K562 (cell line): ENCODE measurements around the gene DPP10. TPM values are rescaled to one million over a fixed set of nuclear protein-coding genes. Genes with fewer than 3 reads are reported as not detected.

Experiments
- ATAC-seq: fragments of 200-7000 bp; cut with Tn5 transposase; 3 replicates; pipeline ENCODE4 v1.9.1; 2020; ENCODE audit warnings: moderate library complexity
- BruUV-seq: library from RNA; stranded (reverse); fragments of 400-500 nt; replicated peaks from 2 replicates; lab custom pipeline; 2021; lab: Mats Ljungman, UMichigan
- CTCF ChIA-PET: fragments of 300-600 bp; formaldehyde crosslinking; extraction: SDS; loops from one replicate; lab custom pipeline; 2021; ENCODE audit warnings: low intra/inter-chr PET ratio; lab: Yijun Ruan, JAX
- POLR2A ChIA-PET: fragments of 300-600, 350-650 bp; sonication (Branson Sonifier 250); formaldehyde crosslinking; extraction: SDS; loops from one replicate; lab custom pipeline; 2021; ENCODE audit warnings: antibody characterized with exemption, inconsistent platforms; lab: Yijun Ruan, JAX
- DNase-seq, 4 experiments: peaks; one replicate each; pipeline versions ENCODE4 v3.0.0 to v3.0.0-alpha.2; 2011 to 2018; ENCODE audit warnings: low spot score in 3 of 4, mixed read lengths in 3 of 4; ENCODE audit errors: extremely low read depth in 1 of 4
- FAIRE-seq: peaks from 2 replicates; lab custom pipeline; 2011; peaks lifted over from hg19 to GRCh38; lab: Jason Lieb, UNC
- H2AFZ ChIP-seq: 2 replicates; pipeline ENCODE4 v1.6.0; 2011; ENCODE audit warnings: low read depth, low read length, control low read depth, inconsistent platforms
- H3K27ac ChIP-seq: fragments of 200-600 bp; 3 replicates; pipeline ENCODE4 v1.8.0; 2011; ENCODE audit warnings: low read depth, mild to moderate bottlenecking, control low read depth, inconsistent platforms, low read length, moderate library complexity, mixed read lengths; ENCODE audit errors: extremely low read depth
- H3K27me3 ChIP-seq, 2 experiments: fragments of 300-600 bp in 1 of 2; 2 replicates in 1 of 2; 3 replicates in 1 of 2; pipeline versions ENCODE4 v1.6.0 to v1.8.0; 2011; ENCODE audit warnings: inconsistent platforms in 2 of 2, low read length in 2 of 2, mild to moderate bottlenecking in 1 of 2, mixed read lengths in 1 of 2, moderate library complexity in 1 of 2; ENCODE audit not compliant: control insufficient read depth in 2 of 2, insufficient read depth in 2 of 2
- H3K36me3 ChIP-seq: fragments of 300-600 bp; 3 replicates; pipeline ENCODE4 v1.8.0; 2011; ENCODE audit warnings: mild to moderate bottlenecking, low read length, inconsistent platforms; ENCODE audit not compliant: control insufficient read depth, insufficient read depth
- H3K4me1 ChIP-seq, 2 experiments: fragments of 200-600 bp in 1 of 2; replicated peaks in 1 of 2; 2 replicates in 1 of 2; 3 replicates in 1 of 2; pipeline versions ENCODE4 v1.5.1 to v1.8.0; 2011; ENCODE audit warnings: inconsistent platforms in 2 of 2, low read length in 2 of 2, mild to moderate bottlenecking in 1 of 2, mixed read lengths in 1 of 2, moderate library complexity in 1 of 2; ENCODE audit not compliant: control insufficient read depth in 2 of 2, insufficient read depth in 2 of 2
- H3K4me2 ChIP-seq: 2 replicates; pipeline ENCODE4 v1.6.1; 2011; ENCODE audit warnings: low read length, control low read depth, inconsistent platforms, mixed read lengths; ENCODE audit not compliant: insufficient read depth
- H3K4me3 ChIP-seq: fragments of 200-600 bp; sonication (generic), shearing (Covaris generic); 2 replicates; pipeline ENCODE4 v1.5.1; 2016; ENCODE audit warnings: control low read depth, inconsistent platforms
- H3K79me2 ChIP-seq: fragments of 200-600 bp; 3 replicates; pipeline ENCODE4 v1.8.0; 2011; ENCODE audit warnings: low read length, inconsistent platforms; ENCODE audit not compliant: control insufficient read depth, insufficient read depth
- H3K9ac ChIP-seq, 2 experiments: 2 replicates each; pipeline versions ENCODE4 v1.6.0 to v1.6.1; 2011; ENCODE audit warnings: low read depth in 2 of 2, low read length in 2 of 2, control low read depth in 1 of 2, inconsistent platforms in 1 of 2, mild to moderate bottlenecking in 1 of 2, mixed read lengths in 1 of 2; ENCODE audit not compliant: insufficient read depth in 1 of 2
- H3K9me1 ChIP-seq: one replicate; pipeline ENCODE4 v1.6.0; 2011; ENCODE audit warnings: inconsistent platforms, mild to moderate bottlenecking, low read length, moderate library complexity; ENCODE audit not compliant: control insufficient read depth, insufficient read depth
- H3K9me3 ChIP-seq: replicated peaks from 2 replicates; pipeline ENCODE4 v1.5.1; 2011; ENCODE audit warnings: low read depth, low read length, inconsistent platforms; ENCODE audit not compliant: control insufficient read depth, insufficient read depth
- H4K20me1 ChIP-seq: replicated peaks from 2 replicates; pipeline ENCODE4 v1.6.1; 2011; ENCODE audit warnings: low read length, inconsistent platforms, mixed read lengths; ENCODE audit not compliant: control insufficient read depth, insufficient read depth
- ASH1L ChIP-seq: fragments of 450-650 bp; IDR thresholded peaks from 2 replicates; pipeline ENCODE4 v1.6.1; 2018; ENCODE audit warnings: borderline replicate concordance, mild to moderate bottlenecking, low read depth; ENCODE audit not compliant: partially characterized antibody
- CHCHD3 ChIP-seq: fragments of 250-450 bp; sonication (Bioruptor Pico); IDR thresholded peaks from 2 replicates; pipeline ENCODE4 v2.1.2; 2022; ENCODE audit warnings: mild to moderate bottlenecking
- HMBOX1 ChIP-seq: sonication (generic); IDR thresholded peaks from 2 replicates; pipeline ENCODE4 v1.6.1; 2016
- IRF9 ChIP-seq: fragments of 450-650 bp; IDR thresholded peaks from 2 replicates; pipeline ENCODE4 v1.6.1; 2016; ENCODE audit warnings: missing biosample characterization, missing genetic modification characterization
- MAFK ChIP-seq: IDR thresholded peaks from 2 replicates; pipeline ENCODE4 v1.6.1; 2011; ENCODE audit warnings: low read length, improper control_type of control experiment
- MBD2 ChIP-seq: sonication (generic); IDR thresholded peaks from 2 replicates; pipeline ENCODE4 v1.6.1; 2016; ENCODE audit warnings: low read depth, borderline replicate concordance
- MCM2 ChIP-seq: fragments of 450-650 bp; IDR thresholded peaks from 2 replicates; pipeline ENCODE4 v1.6.1; 2017; ENCODE audit warnings: low read depth, mild to moderate bottlenecking
- MEF2D ChIP-seq: conservative IDR thresholded peaks from 2 replicates; pipeline ENCODE4 v1.6.1; 2016; ENCODE audit warnings: low read depth, missing genetic modification characterization, missing compliant biosample characterization
- NFE2L1 ChIP-seq: fragments of 450-650 bp; IDR thresholded peaks from 2 replicates; pipeline ENCODE4 v1.6.1; 2016; ENCODE audit warnings: missing genetic modification characterization, low read depth, mild to moderate bottlenecking, missing compliant biosample characterization, moderate library complexity, borderline replicate concordance
- PML ChIP-seq: IDR thresholded peaks from 2 replicates; pipeline ENCODE4 v1.6.1; 2012; ENCODE audit warnings: low read length, inconsistent platforms
- SIN3B ChIP-seq: fragments of 450-650 bp; IDR thresholded peaks from 2 replicates; pipeline ENCODE4 v1.6.1; 2017; ENCODE audit warnings: low read depth, mild to moderate bottlenecking, moderate library complexity
- SMC3 ChIP-seq: conservative IDR thresholded peaks from 2 replicates; pipeline ENCODE4 v1.6.1; 2011; ENCODE audit warnings: low read depth, low read length, improper control_type of control experiment; ENCODE audit not compliant: insufficient read depth
- TOE1 ChIP-seq, 2 experiments: fragments of 450-650 bp in 1 of 2; sonication (generic) in 1 of 2; formaldehyde crosslinking in 1 of 2; IDR thresholded peaks; 2 replicates each; pipeline versions ENCODE4 v1.7.1 to v1.8.0; 2016 to 2022; ENCODE audit warnings: borderline replicate concordance in 2 of 2, mild to moderate bottlenecking in 2 of 2, antibody characterized with exemption in 1 of 2, inconsistent platforms in 1 of 2, low read depth in 1 of 2, missing genetic modification reagents in 1 of 2, moderate library complexity in 1 of 2
- ZBED1 ChIP-seq: IDR thresholded peaks from 2 replicates; pipeline ENCODE4 v1.6.1; 2014
- ZFP30 ChIP-seq: fragments of 250-450 bp; sonication (Bioruptor Pico); IDR thresholded peaks from 2 replicates; pipeline ENCODE4 v1.8.0; 2022; ENCODE audit warnings: moderate library complexity, mild to moderate bottlenecking, inconsistent platforms, borderline replicate concordance
- ZNF395 ChIP-seq: fragments of 200-800 bp; sonication (Bioruptor generic); IDR thresholded peaks from 2 replicates; pipeline ENCODE4 v1.6.1; 2017; ENCODE audit warnings: missing genetic modification characterization, missing compliant biosample characterization
- WGBS: fragments of 100-300 bp; shearing (Covaris generic); methylation state at CpG from one replicate; pipeline ENCODE4 v1.1.6; 2016; ENCODE audit warnings: low coverage, mixed read lengths; ENCODE audit not compliant: insufficient coverage; ENCODE audit errors: missing lambda C conversion rate; 5-methylcytosine and 5-hydroxymethylcytosine counted together
- in situ Hi-C: fragments of 300-500 bp; cut with MboI; formaldehyde crosslinking; loops from 4 replicates; pipeline ENCODE4 v1.15.0; 2018; ENCODE audit warnings: inconsistent platforms, mixed read lengths
- intact Hi-C: fragments of 100-400 bp; cut with micrococcal nuclease; formaldehyde crosslinking; loops from 2 replicates; pipeline ENCODE4 v1.14.2; 2022
- polyA plus RNA-seq, 8 experiments: library from polyadenylated mRNA; depleted of rRNA in 4 of 8; stranded (reverse) in 5 of 8; unstranded in 3 of 8; fragments of >200 nt; fragmentation: Nextera tagmentation in 2 of 8; fragmentation: Illumina TruSeq in 1 of 8; extraction: Ambion mirVana in 2 of 8; extraction: Trizol in 1 of 8; gene quantifications; 2 replicates each; pipeline versions ENCODE4 v1.2.1 to v1.2.3, GENCODE V29; 2011 to 2014; ENCODE audit warnings: inconsistent platforms in 1 of 8, missing spikeins in 1 of 8
- total RNA-seq, 7 experiments: library from RNA; depleted of rRNA in 6 of 7; stranded (reverse); fragments of >200 nt in 6 of 7; fragmentation: Illumina TruSeq in 2 of 7; extraction: Trizol in 2 of 7; gene quantifications; 2 replicates each; pipeline versions ENCODE4 v1.2.1 to v1.2.3, GENCODE V29; 2011 to 2021; ENCODE audit warnings: low replicate concordance in 1 of 7

DPP10 gene
- total and polyA plus RNA-seq, 9 of the 15 experiments (the other 6 are each of a cell fraction or from before 2014, with no cell fraction given) = not detected

DNA sequence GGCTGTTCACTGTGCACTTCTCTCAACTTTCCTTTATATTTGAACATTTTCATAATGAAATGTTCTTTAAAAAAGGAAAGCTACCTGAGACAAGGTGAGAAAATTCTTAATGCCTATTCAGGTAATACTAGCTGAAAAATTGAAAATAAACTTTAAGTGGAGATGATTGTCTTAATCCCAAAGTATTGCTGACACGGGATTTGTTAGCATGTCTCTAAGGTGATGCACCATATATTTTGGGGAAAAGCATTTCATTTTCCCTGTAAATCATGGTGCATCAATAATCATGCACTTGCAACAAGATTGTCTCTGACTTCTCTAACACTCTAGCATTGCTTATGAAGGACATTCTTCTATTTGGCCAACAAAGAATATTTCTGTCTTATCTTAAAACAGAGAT, 848.0 kb downstream of the DPP10 start (continued):
- TF ChIP-seq IRF9 (tag) = no peak
- TF ChIP-seq MCM2 = no peak

DNA sequence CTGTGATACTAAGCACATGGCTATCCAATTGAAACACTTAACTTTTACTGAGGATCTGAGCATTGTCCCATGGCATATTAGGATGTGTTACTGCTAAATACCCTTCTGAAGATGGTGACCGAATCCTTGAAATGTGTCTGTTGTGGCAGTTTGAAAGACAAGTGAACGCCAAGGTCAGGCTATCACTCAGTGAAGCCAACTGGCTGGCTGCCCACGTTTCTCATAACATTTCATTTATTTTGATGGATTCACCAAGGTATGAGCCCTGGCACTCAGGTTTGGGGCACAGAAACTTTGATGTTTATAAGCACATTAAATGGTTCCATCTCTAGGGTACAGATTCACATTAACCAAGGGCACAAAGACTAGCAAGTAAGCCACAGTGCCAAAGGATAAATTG, 850.3 kb downstream of the DPP10 start:
- Histone ChIP-seq H4K20me1 (no peaks in the 10 kb centered on the region), H3K9me1 (no peaks in the 10 kb centered on the region), H2AFZ (no peak overlapping the region), H3K9ac (no peak overlapping the region), H3K27ac (no peak overlapping the region), H3K79me2 (no peaks in the 10 kb centered on the region), H3K27me3 (no peaks in the 10 kb centered on the region), H3K4me1 (no peaks in the 10 kb centered on the region), H3K4me3 (no peak overlapping the region), H3K36me3 (no peaks in the 10 kb centered on the region), H3K4me2 (no peak overlapping the region), H3K9me3 (no peaks in the 10 kb centered on the region)
- ChIA-PET CTCF (no interaction called here), POLR2A (no interaction called here)
- 0% methylated on average over 3 of the region's 3 CpGs for WGBS
- DNase-seq = no peak
- FAIRE-seq = no peak
- TF ChIP-seq SIN3B (no peak), SMC3 (no peak), ASH1L (no peak), CHCHD3 (CRISPR knock-in tag) (no peak), ZBED1 (no peak), MAFK (no peak), PML (no peak), MBD2 (no peak), ZNF395 (no peak), HMBOX1 (no peak), ZFP30 (CRISPR knock-in tag) (no peak), NFE2L1 (tag) (no peak), TOE1 (IDR thresholded peaks at IDR 0.05; ENCODE audit: borderline replicate concordance) (no peak), TOE1 (CRISPR knock-in tag; IDR thresholded peaks at IDR 0.05; ENCODE audit: borderline replicate concordance, low read depth) (no peak), MEF2D (tag) (no peak)
- ATAC-seq = no peak
- in situ Hi-C loops (no loop called here), intact Hi-C loops (no loop called here)
- no TSS peak for BruUV-seq
